Transverse colon (tissue), 3 donors: ENCODE measurements around the gene GPX2.

Source experiments
- CTCF ChIP-seq, 5 experiments: fragments of 200-600 bp in 3 of 5; fragments of 450-650 bp in 2 of 5; sonication (generic) in 3 of 5; IDR thresholded peaks; 1 replicate in 2 of 5; 2 replicates in 3 of 5; pipeline ENCODE4 v1.5.1; 2016 to 2017; ENCODE audit warnings: antibody characterized with exemption in 5 of 5, inconsistent platforms in 3 of 5, mild to moderate bottlenecking in 2 of 5, moderate library complexity in 1 of 5
- POLR2A ChIP-seq: fragments of 450-650 bp; IDR thresholded peaks from one replicate; pipeline ENCODE4 v1.6.1; 2016; ENCODE audit warnings: antibody characterized with exemption, mild to moderate bottlenecking, moderate library complexity

- no peak for TF ChIP-seq CTCF (IDR thresholded peaks at IDR 0.05)
- TF ChIP-seq POLR2A = no peak
These were observed 5.4 kb upstream of the GPX2 start for GRCh38 chr14:64947710-64948611.
